Effector memory CD4-positive, alpha-beta T cell (primary cell): ENCODE measurements around the gene EP400.
"Not testable (repeated sequence)": the region's sequence is repeated elsewhere in the genome, so short reads cannot be mapped to it uniquely, and the experiment has no call there.

ENCODE experiments used
- DNase-seq, 3 donors: peaks; one replicate each; pipeline ENCODE4 v3.0.0-alpha.2; 2020
- H3K27ac ChIP-seq: 2 replicates; pipeline ENCODE4 v1.7.0; 2013; ENCODE audit warnings: mild to moderate bottlenecking, low read length, moderate library complexity; ENCODE audit not compliant: insufficient read depth, poor library complexity, severe bottlenecking
- H3K27me3 ChIP-seq: replicated peaks from 2 replicates; pipeline ENCODE4 v1.7.0; 2013; ENCODE audit warnings: mild to moderate bottlenecking, low read length; ENCODE audit not compliant: insufficient read depth, control insufficient read depth, poor library complexity, severe bottlenecking
- H3K36me3 ChIP-seq: 2 replicates; pipeline ENCODE4 v1.7.0; 2013; ENCODE audit warnings: mild to moderate bottlenecking, low read length, moderate library complexity; ENCODE audit not compliant: control insufficient read depth, insufficient read depth
- H3K4me1 ChIP-seq: 2 replicates; pipeline ENCODE4 v1.7.0; 2013; ENCODE audit warnings: low read length, mild to moderate bottlenecking; ENCODE audit not compliant: control insufficient read depth, insufficient read depth, poor library complexity, severe bottlenecking
- H3K4me3 ChIP-seq: 2 replicates; pipeline ENCODE4 v1.7.0; 2013; ENCODE audit warnings: low read length, low read depth, mild to moderate bottlenecking; ENCODE audit not compliant: insufficient read depth, poor library complexity, severe bottlenecking
- H3K9me3 ChIP-seq: 2 replicates; pipeline ENCODE4 v1.7.0; 2013; ENCODE audit warnings: mild to moderate bottlenecking, low read length, moderate library complexity; ENCODE audit not compliant: control insufficient read depth

Gene EP400

GRCh38 chr12:131965073-131965472 is 15.3 kb downstream of the EP400 start:
- no peak for DNase-seq
- no peak overlapping the region for H3K27ac ChIP-seq
- no peaks in the 10 kb centered on the region for H3K36me3 ChIP-seq
- H3K4me1 ChIP-seq = peaks cover 7% of the 10 kb centered on the region
- H3K4me3 ChIP-seq = no peak overlapping the region
- H3K9me3 ChIP-seq = no peaks in the 10 kb centered on the region
- no peaks in the 10 kb centered on the region for H3K27me3 ChIP-seq

GRCh38 chr12:131971226-131971625 is 21.5 kb downstream of the EP400 start:
- no peaks in the 10 kb centered on the region for H3K27me3 ChIP-seq

GRCh38 chr12:131975228-131975627 is 25.5 kb downstream of the EP400 start:
- H3K9me3 ChIP-seq = no peaks in the 10 kb centered on the region
- peaks cover 19% of the 10 kb centered on the region for H3K36me3 ChIP-seq
- no peak for DNase-seq
- no peaks in the 10 kb centered on the region for H3K27me3 ChIP-seq
- no peak overlapping the region for H3K27ac ChIP-seq
- no peak overlapping the region for H3K4me3 ChIP-seq
- H3K4me1 ChIP-seq = no peaks in the 10 kb centered on the region

More at GRCh38 chr12:131971226-131971625, 21.5 kb downstream of the EP400 start:
- no peak overlapping the region for H3K4me3 ChIP-seq
- no peaks in the 10 kb centered on the region for H3K4me1 ChIP-seq
- peaks cover 3% of the 10 kb centered on the region for H3K36me3 ChIP-seq
- no peak for DNase-seq
- no peaks in the 10 kb centered on the region for H3K9me3 ChIP-seq
- no peak overlapping the region for H3K27ac ChIP-seq

- Histone ChIP-seq H3K9me3 (no peaks in the 10 kb centered on the region), H3K36me3 (peaks cover 58% of the 10 kb centered on the region), H3K4me3 (no peak overlapping the region), H3K27ac (no peak overlapping the region), H3K27me3 (no peaks in the 10 kb centered on the region), H3K4me1 (no peaks in the 10 kb centered on the region)
- DNase-seq = no peak
These were observed 29.9 kb downstream of the EP400 start for GRCh38 chr12:131979606-131980005.

- Histone ChIP-seq H3K9me3 (no peaks in the 10 kb centered on the region), H3K27ac (no peak overlapping the region), H3K4me1 (no peaks in the 10 kb centered on the region), H3K4me3 (no peak overlapping the region), H3K36me3 (peaks cover 64% of the 10 kb centered on the region), H3K27me3 (no peaks in the 10 kb centered on the region)
- DNase-seq = no peak
These were observed 30.5 kb downstream of the EP400 start for GRCh38 chr12:131980263-131980662.

GRCh38 chr12:131981388-131981787 is 31.6 kb downstream of the EP400 start:
- H3K27me3 ChIP-seq = no peaks in the 10 kb centered on the region
- no peak overlapping the region for H3K4me3 ChIP-seq
- peaks cover 66% of the 10 kb centered on the region for H3K36me3 ChIP-seq
- no peak for DNase-seq
- H3K27ac ChIP-seq = no peak overlapping the region
- H3K9me3 ChIP-seq = no peaks in the 10 kb centered on the region
- no peaks in the 10 kb centered on the region for H3K4me1 ChIP-seq

- no peak for DNase-seq
- peaks cover 72% of the 10 kb centered on the region for H3K36me3 ChIP-seq
- no peak overlapping the region for H3K27ac ChIP-seq
- no peaks in the 10 kb centered on the region for H3K4me1 ChIP-seq
- no peaks in the 10 kb centered on the region for H3K9me3 ChIP-seq
- H3K27me3 ChIP-seq = no peaks in the 10 kb centered on the region
- no peak overlapping the region for H3K4me3 ChIP-seq
These were observed 32.3 kb downstream of the EP400 start for GRCh38 chr12:131982041-131982440.

GRCh38 chr12:131983026-131983425 is 33.3 kb downstream of the EP400 start:
- no peak overlapping the region for H3K27ac ChIP-seq
- peaks cover 77% of the 10 kb centered on the region for H3K36me3 ChIP-seq
- no peak overlapping the region for H3K4me3 ChIP-seq
- H3K27me3 ChIP-seq = no peaks in the 10 kb centered on the region
- no peak for DNase-seq
- H3K9me3 ChIP-seq = no peaks in the 10 kb centered on the region
- H3K4me1 ChIP-seq = no peaks in the 10 kb centered on the region

- Histone ChIP-seq H3K4me1 (no peaks in the 10 kb centered on the region), H3K9me3 (no peaks in the 10 kb centered on the region), H3K27me3 (no peaks in the 10 kb centered on the region), H3K4me3 (no peak overlapping the region), H3K36me3 (peaks cover 79% of the 10 kb centered on the region), H3K27ac (no peak overlapping the region)
- DNase-seq = no peak
These were observed 33.8 kb downstream of the EP400 start for GRCh38 chr12:131983554-131983953.

GRCh38 chr12:131984334-131984733 is 34.6 kb downstream of the EP400 start:
- Histone ChIP-seq H3K27me3 (no peaks in the 10 kb centered on the region), H3K4me1 (no peaks in the 10 kb centered on the region), H3K4me3 (no peak overlapping the region), H3K27ac (no peak overlapping the region), H3K36me3 (peaks cover 86% of the 10 kb centered on the region), H3K9me3 (no peaks in the 10 kb centered on the region)
- DNase-seq = no peak

GRCh38 chr12:131985510-131985875 is 35.8 kb downstream of the EP400 start:
- peaks cover 87% of the 10 kb centered on the region for H3K36me3 ChIP-seq
- not testable (repeated sequence) for H3K9me3 ChIP-seq, H3K27ac ChIP-seq, H3K27me3 ChIP-seq, H3K4me1 ChIP-seq, H3K4me3 ChIP-seq, DNase-seq
